Measurements from ENCODE around the gene PODXL. TPM values are rescaled to one million over a fixed set of nuclear protein-coding genes. Genes with fewer than 3 reads are reported as not detected.

The PODXL gene
- total and polyA plus RNA-seq, 10 of the 15 experiments (the other 5 are each of a cell fraction or from before 2014, with no cell fraction given), result 0.04 to 1.8 (median 0.38) TPM

DNA sequence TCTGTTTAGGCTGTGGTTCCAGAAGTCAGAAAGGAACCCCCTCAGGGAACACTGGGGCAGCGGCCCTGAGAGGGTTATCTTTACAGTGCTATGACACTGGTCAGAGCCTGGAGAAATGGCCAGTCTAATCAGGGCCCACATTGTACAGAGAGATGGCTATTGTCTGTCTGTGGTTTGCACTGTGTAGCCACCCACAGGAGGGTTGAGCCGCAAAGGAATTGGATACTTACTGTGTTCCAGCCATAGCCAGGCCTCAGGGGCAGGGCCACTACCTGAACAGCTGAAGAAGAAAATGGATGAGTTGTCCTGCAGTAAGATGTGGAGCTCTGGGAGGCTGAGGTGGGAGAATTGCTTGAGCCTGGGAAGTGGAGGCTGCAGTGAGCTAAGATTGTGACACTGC is 47.5 kb upstream of the PODXL start:
- no TSS peak for BruUV-seq (replicated peaks)
- 61% methylated on average over 2 of the region's 2 CpGs for whole genome bisulfite sequencing (ENCODE audit: insufficient coverage, insufficient replicate concordance, low lambda C conversion rate, missing lambda C conversion rate)
- Histone ChIP-seq H4K20me1 (ENCODE audit: control insufficient read depth, insufficient read depth) (no peaks in the 10 kb centered on the region), H3K4me1 (ENCODE audit: control insufficient read depth, insufficient read depth, low read length) (no peaks in the 10 kb centered on the region), H3K4me3 (no peak overlapping the region), H3K27ac (ENCODE audit: control insufficient read depth, insufficient read depth) (no peak overlapping the region), H3K27me3 (replicated peaks in 1 of 2; ENCODE audit: control insufficient read depth in 2 of 2, insufficient read depth in 2 of 2, low read length in 1 of 2) (peaks cover 3 to 4% of the 10 kb centered on the region in 2 experiments; a peak in 3 of 4 replicates), H3K79me2 (ENCODE audit: control insufficient read depth, insufficient read depth, low read length) (no peaks in the 10 kb centered on the region), H2AFZ (ENCODE audit: control insufficient read depth, low read depth, low read length) (no peak overlapping the region), H3K9ac (ENCODE audit: control insufficient read depth, insufficient read depth, low read length) (no peak overlapping the region), H3K4me2 (ENCODE audit: control insufficient read depth, insufficient read depth) (no peak overlapping the region), H3K9me3 (replicated peaks; ENCODE audit: control insufficient read depth, insufficient read depth, low read length) (no peaks in the 10 kb centered on the region), H3K36me3 (ENCODE audit: control insufficient read depth in 2 of 2, insufficient read depth in 2 of 2, low read length in 1 of 2) (no peaks in the 10 kb centered on the region)
- TF ChIP-seq RAD21 (IDR thresholded peaks at IDR 0.05; ENCODE audit: insufficient read depth, low read depth, low read length) (no peak), ZZZ3 (IDR thresholded peaks at IDR 0.05; ENCODE audit: control insufficient read depth, insufficient read length, low read depth) (no peak), CBX3 (IDR thresholded peaks at IDR 0.05; ENCODE audit: borderline replicate concordance, low read depth) (no peak), CEBPB (IDR thresholded peaks at IDR 0.05; ENCODE audit: borderline replicate concordance in 1 of 2, low read depth in 2 of 2, low read length in 2 of 2) (no peak), MYC (IDR thresholded peaks at IDR 0.05; ENCODE audit: insufficient read depth, insufficient read length, insufficient replicate concordance, low read length, severe bottlenecking) (no peak), FOS (IDR thresholded peaks at IDR 0.05; ENCODE audit: borderline replicate concordance, extremely low read depth, insufficient read length) (no peak), HCFC1 (IDR thresholded peaks at IDR 0.05; ENCODE audit: low read length) (no peak), ZNF24 (IDR thresholded peaks at IDR 0.05) (no peak), E2F4 (IDR thresholded peaks at IDR 0.05; ENCODE audit: low read depth, low read length) (no peak), ZNF687 (IDR thresholded peaks at IDR 0.05) (no peak), IKZF2 (IDR thresholded peaks at IDR 0.05) (no peak), EZH2 (IDR thresholded peaks at IDR 0.05; ENCODE audit: borderline replicate concordance, control insufficient read depth, low read depth, low read length) (no peak), CHD1 (IDR thresholded peaks at IDR 0.05; ENCODE audit: low read depth, low read length) (no peak)
- ATAC-seq (no peak), FAIRE-seq (no peak), DNase-seq (ENCODE audit: low read depth, low spot score) (no peak)
- RAD21 ChIA-PET (ENCODE audit: unreplicated experiment), result no interaction called here
- SMC1A ChIA-PET (ENCODE audit: uncharacterized antibody, unreplicated experiment), result interaction anchor here (0.6 kb wide), 1 partner anchor 650 kb away, joined by 3 read pairs; no protein-coding TSS in a partner anchor
- CTCF ChIA-PET, result no interaction called here
- intact Hi-C loops (cut with micrococcal nuclease; ENCODE audit: unreplicated experiment) (no loop called here), in situ Hi-C loops (cut with MboI) (no loop called here)
- POLR2A ChIA-PET, result no interaction called here
